UCSD-AML1 (cell line): ENCODE results near the gene SF3A2.

ENCODE experiments used
- DNase-seq: peaks from one replicate; lab custom pipeline; 2025; ENCODE audit not compliant: unreplicated experiment; lab: John Stamatoyannopoulos, UW

The SF3A2 gene

DNA sequence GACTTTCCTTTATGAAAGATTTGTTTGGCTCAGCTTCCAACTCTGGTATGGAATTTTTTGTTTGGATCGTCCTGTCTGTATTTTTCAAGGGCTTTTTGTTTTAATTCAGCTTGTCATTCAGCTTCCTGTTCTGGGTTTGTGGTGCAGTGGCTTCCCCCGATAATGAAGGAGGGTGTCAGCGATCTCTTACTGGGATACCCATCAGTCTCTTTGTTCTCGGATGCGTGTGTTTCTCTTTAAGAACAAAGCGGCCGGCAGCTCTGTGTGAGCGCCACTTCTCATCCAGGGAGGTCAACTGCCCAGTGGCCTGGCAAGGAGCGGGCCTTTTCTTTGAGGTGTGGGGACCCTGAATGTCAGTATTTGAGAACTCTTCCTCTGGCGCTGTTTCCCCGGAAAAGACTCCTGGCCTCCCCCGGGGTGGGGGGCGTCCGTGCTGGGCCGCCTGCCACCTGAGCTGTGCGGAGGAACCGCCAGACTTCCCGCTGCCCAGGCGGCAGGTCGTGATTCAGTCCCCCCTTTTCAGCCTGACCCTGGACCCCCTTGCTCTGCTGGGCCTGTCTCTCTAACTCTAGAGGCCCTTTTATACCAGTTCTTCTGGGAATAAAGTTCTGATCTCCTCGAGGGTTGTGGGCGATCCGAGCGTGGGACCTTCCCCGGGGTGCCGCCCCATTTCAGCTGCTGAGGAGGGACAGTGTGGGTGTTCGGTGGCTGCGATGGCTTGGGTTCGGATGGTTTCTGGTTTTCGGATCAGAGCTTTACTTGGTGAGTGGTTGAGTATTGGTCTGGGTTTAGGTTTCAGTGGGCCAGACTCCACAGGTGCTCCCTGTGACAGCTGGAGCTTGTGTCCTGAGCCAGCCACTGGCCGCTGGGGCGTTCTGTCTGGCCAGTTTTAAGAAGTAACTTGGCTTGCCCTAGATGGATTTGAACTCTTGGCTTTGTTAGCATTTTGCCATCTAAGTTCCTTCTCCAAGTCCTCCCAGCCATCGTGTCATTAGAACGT, 3.4 kb downstream of the SF3A2 start:
- peak; percentile 50 for DNase-seq

DNA sequence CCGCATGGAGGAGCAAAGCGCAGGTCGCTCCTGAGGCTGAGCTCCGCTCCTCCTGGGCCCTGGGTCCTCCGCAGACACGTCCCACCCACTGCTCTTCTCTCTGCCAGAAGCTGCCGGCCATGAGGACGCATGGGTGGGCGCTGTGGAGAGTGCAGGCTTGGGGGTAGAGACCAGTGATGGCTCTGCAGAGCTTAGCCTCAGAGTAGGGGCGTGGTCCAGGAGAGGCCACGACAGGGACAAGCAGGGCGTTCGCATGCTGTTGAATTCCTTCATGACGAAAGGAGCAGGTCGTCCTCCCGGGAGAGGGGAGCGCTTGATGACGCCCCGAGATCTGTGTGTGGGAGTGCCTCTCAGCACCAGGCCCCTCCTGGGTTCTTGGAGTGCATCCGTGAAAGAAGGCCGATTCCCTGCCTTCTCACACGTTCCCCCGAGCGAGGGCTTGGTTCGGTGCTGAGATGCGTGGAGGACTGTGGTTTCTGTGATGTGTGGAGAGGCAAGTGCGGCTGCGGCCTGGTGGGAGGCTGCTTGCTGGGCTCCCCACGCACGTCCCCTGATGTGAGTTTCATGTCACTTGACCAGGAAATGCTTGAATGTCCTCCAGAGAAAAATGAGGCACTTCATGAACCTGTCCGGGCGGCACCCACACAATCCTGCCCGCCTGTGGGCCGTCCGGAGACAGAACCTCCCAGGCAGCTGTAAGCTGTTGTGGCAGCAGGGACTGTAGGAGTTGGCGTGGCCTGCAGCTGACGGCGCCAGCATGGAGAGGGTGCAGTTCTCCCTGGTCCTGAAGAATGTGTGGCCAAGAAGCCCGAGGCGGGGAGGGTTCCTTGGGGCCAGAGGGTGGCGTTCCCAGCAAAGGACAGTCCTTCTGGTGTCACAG, 4.5 kb downstream of the SF3A2 start:
- DNase-seq: no peak

DNA sequence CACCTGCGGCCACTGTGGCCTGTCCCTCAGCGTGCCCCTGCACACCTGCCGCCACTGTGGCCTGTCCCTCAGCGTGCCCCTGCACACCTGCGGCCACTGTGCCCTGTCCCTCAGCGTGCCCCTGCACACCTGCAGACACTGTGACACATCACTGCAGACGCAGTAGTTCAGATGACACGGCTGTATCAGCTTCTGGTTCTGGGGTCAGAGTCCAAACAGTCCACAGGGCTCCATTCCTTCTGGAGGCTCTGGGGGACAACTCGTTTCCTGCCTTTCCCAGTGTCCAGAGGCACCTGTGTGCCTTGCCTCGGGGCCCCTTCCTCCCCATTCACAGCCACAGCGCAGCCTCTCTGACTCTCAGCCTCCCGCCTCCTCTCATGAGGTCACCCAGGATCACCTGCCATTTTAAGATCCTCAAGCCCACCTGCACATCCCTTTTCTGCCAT, 5.5 kb downstream of the SF3A2 start:
- DNase-seq: no peak

DNA sequence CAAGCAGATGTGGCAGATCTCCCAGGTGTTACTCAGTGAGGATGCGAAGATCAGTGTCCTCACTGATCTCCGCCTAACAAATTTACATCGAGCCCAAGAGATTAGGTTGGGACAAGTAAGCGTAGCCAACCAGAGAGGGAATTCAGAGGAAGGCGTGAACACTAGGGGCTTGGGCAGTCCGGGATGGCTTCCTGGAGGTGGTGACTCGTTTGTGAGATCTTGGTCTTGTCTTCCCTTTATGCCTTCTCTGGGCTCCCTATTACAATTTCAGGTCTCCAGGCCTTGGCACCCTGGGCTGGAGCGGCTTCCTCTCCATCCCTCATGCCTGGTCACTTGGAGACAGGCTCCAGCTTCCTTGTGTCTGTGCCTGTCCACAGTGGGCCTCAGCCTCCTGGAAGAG, 6.2 kb downstream of the SF3A2 start:
- DNase-seq: no peak

DNA sequence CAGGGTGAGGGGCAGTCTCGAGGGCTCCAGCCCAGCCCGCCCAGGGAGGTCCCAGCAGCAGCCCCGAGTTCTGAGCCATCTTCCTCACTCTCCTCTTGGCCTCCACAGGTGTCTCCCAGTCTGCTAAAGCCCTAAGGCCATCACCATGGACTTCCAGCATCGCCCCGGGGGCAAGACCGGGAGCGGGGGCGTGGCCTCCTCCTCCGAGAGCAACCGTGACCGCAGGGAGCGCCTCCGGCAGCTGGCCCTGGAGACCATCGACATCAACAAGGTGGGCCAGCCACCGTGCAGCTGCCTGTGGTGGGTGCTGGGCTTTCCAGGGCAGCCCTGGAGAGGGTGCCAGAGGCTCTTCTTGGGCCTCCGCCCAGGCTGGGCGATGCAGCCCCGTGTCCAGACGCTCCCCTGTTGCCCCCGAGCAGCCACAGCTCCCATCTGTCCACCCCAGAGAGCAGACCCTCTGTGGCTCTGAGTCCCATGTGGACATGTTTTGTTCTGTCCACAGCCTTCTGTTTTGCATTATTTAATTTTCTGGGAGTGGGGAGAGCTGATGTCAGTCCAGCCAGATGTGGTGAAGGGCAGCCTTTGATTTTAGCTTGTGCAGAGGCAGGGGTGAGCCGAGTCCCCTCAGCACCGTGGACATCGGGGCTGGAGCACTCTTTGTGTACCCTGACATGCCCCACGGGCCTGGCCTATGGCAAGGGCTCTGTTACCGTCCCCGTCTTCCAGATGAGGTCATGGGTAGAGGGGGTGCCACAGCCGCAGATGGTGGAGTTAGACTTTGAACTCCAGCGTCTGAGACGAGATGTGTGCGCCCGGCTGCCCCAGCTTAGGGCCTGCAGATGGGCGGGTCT, 6.9 kb downstream of the SF3A2 start:
- DNase-seq: no peak

DNA sequence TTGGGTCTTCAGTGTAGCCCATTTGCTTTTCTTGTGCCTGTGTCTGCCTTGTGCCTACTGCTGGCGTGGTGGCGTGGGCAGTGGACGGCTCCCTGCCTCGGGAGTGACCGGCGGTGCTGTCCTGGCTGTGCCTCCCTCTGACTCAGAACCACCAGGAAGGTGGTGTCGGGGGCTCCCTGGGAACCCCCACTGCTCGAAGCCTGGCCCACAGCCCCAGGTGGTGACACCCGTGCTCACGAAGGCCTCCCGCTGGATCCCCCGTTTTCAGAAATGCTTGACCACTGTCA, 7.4 kb downstream of the SF3A2 start:
- no peak for DNase-seq

DNA sequence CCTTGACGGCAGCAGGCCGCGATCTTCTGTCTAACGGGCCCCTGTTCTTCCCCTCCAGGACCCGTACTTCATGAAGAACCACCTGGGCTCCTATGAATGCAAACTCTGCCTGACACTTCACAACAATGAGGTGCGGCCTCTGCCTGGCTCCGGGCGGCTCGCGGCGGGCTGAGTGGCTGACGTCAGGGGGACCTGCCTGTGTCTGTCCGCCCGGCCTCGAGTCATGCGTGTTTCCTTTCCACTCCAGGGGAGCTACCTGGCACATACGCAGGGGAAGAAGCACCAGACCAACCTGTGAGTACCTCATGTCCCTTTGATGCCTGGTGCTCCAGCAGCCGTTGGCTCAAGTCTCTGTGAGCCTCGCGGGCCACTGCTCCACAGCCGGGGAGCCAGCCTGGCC, 7.9 kb downstream of the SF3A2 start:
- DNase-seq: no peak

DNA sequence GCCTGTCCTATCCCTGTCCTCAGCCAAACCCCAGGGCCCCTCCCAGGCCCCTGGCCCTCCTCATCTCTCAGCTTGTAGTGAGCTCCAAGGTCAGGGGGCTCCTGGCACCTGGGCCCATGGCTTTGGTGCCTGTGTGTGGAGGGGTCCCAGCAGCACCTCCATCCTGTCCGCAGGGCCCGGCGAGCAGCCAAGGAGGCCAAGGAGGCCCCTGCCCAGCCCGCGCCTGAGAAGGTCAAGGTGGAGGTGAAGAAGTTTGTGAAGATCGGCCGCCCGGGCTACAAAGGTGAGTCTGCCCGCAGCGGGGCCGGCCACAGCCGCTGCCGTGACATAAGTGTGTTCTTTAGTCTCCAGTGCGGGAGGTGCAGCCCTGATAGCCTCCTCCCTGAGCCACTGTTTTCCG, 8.6 kb downstream of the SF3A2 start:
- no peak for DNase-seq

DNA sequence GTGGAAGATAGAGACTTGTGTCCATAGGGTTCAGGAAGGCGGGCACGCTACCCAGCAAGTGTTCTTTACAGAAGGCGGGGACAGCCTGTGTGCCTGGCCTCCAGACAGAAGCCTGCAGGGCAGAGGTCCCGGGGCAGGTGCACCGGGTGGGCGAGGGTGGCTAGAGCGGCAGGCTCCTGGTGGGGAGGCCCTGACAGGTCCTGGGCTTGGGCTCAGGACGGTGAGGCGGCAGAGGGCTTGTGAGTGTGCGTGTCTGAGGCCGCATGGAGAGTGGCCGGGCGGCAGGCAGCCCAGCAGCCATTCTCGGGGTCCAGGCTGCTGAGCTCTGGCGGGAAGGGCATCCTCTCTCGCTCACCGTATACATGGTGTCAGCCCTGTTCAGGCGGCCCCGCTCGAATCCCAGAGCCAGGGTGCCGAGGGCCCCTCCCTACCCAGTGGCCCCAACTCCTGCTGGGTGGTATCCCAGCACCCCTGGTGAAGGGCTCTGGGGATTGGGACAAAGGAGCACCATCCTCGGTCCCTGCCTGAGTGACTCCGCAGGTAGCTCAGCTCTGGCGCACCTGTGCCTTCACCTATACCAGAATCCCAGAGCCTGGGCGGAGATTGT, 9.5 kb downstream of the SF3A2 start:
- no peak for DNase-seq

DNA sequence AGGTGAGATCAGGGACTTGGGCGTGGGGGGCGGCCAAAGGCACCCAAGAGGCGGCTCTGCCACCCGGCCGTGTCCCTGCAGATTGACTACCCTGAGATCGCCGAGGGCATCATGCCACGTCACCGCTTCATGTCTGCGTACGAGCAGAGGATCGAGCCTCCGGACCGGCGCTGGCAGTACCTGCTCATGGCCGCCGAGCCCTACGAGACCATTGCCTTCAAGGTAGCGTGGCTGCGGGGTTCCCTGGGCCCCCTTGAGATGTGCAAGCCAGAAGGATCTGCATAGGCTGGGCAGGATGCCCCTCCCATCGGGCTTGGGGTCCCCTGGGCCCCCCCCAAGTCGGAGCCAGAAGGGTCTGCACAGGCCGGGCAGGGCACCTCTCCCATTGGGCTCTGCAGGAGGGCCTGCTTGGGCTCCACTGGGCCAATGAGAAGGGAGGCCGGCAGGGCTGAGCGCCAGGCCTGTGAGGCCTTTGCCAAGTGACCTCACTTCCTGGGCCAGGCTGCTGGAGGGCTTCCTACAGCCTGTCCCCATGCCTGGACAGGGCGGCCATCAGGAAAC, 10.3 kb downstream of the SF3A2 start:
- DNase-seq: no peak

DNA sequence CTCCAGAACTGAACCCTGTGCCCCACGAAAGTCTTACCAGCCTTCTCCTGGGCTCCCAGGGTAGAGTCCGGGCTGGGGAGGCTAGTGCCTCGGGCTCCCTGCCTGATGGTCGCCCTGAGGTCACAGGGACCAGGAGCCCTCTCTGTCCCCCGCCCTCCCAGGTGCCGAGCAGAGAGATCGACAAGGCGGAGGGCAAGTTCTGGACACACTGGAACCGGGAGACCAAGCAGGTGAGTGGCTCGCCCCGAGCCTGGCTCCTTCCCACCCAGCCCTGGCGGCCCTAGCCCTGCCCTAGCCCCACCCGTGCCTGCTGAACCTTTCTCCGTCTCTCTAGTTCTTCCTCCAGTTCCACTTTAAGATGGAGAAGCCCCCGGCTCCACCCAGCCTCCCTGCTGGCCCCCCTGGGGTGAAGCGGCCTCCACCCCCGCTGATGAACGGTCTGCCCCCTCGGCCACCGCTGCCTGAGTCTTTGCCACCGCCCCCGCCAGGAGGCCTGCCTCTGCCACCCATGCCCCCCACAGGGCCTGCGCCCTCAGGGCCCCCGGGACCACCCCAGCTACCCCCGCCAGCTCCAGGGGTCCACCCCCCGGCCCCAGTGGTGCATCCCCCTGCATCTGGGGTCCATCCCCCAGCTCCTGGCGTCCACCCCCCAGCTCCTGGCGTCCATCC, 10.9 kb downstream of the SF3A2 start:
- no peak for DNase-seq

DNA sequence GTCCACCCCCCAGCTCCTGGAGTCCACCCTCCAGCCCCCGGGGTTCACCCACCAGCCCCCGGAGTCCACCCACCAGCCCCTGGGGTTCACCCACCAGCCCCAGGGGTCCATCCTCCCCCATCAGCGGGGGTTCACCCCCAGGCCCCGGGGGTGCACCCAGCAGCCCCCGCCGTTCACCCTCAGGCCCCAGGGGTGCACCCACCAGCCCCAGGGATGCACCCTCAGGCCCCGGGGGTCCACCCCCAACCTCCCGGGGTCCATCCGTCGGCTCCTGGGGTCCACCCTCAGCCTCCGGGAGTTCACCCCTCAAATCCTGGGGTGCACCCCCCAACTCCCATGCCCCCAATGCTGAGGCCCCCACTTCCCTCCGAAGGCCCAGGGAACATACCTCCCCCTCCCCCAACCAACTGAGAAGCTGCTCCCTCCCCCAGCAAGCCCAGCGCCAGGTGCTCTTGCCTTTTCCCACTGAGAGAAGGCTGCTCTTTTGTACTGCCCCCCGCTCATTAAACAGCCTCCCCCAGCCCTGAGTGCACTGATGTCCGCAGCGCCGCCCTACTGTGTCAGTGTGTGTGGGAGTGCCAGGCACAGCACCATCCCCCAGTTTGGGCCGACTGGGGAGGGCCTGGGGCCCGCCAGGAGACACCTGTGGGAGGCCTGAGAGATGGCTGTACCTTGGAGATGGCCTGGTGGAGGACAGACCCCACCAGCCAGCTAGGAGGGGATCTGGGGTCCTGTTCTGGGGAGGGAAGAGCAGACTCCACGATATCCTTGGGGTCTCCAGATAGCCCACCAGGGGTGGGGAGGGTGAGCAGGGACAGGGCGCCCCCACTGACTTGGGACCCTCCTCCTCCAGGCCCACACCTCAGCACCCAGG, 11.7 kb downstream of the SF3A2 start:
- DNase-seq: no peak

DNA sequence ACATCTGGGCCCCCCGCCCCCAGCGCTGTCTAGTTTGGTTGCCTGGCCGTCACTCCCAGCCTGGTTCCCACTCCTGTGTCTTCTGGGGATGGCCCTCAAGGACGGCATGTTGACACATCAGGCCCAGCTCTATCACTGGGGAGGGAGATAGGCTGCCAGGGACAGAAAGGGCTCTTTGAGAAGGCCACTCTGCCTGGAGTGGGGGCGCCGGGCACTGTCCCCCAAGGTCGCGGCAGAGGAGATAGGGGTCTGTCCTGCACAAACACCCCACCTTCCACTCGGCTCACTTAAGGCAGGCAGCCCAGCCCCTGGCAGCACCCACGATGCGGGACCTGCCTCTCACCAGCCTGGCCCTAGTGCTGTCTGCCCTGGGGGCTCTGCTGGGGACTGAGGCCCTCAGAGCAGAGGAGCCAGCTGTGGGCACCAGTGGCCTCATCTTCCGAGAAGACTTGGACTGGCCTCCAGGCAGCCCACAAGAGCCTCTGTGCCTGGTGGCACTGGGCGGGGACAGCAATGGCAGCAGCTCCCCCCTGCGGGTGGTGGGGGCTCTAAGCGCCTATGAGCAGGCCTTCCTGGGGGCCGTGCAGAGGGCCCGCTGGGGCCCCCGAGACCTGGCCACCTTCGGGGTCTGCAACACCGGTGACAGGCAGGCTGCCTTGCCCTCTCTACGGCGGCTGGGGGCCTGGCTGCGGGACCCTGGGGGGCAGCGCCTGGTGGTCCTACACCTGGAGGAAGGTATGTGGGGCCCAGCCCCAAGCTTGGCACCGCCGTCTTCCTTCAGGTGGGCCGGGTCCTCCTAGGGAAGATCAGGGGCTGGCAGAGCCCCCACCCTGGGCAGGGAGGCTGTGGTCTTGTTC, 12.6 kb downstream of the SF3A2 start, which contains the start of gene AMH:
Gene AMH, plus strand, starts transcription at position 314 of the 857 bp plus-strand sequence. Its CDS starts 10 bp downstream, at position 324.
- DNase-seq: no peak

DNA sequence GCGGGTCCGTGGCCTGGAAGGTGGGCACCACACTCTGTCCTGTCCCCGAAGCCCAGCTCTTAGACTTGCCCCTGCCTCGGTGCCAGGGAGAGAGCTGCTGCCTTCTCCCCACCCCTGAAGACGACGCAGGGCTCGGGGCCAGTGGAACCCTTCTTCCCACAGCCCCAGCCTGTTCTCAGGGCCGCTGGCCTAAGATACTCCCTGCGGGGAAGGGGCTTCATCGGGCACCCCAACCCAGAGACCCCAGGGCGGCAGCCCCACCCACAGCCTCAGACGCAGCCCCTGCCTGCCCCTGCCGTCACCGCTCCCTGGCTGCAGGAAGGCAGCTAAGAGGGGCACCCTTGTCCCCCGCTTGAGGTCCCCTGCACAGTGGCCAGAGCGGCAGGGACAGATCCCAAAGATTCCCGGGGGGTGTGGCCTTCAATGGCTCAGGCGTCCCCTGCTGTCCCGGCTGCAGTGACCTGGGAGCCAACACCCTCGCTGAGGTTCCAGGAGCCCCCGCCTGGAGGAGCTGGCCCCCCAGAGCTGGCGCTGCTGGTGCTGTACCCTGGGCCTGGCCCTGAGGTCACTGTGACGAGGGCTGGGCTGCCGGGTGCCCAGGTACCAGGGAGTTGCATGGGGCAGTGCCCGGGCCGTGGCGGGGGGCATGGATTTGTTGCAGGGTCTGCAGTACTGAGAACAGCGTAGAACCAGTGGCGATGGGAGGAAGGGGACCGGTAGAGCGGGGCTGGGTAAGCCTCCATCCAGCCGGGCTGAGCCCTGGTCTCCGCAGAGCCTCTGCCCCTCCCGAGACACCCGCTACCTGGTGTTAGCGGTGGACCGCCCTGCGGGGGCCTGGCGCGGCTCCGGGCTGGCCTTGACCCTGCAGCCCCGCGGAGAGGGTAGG, 13.5 kb downstream of the SF3A2 start:
- no peak for DNase-seq

DNA sequence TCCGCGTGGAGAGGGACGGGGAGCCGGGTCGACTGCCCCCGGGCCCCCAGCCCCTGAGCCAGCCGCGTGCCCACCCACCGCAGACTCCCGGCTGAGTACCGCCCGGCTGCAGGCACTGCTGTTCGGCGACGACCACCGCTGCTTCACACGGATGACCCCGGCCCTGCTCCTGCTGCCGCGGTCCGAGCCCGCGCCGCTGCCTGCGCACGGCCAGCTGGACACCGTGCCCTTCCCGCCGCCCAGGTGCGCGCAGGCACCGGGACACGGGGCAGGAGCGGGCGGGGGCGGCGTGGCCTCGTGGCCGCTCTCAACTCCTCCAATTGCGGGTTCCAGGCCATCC, 14.1 kb downstream of the SF3A2 start:
- no peak for DNase-seq

DNA sequence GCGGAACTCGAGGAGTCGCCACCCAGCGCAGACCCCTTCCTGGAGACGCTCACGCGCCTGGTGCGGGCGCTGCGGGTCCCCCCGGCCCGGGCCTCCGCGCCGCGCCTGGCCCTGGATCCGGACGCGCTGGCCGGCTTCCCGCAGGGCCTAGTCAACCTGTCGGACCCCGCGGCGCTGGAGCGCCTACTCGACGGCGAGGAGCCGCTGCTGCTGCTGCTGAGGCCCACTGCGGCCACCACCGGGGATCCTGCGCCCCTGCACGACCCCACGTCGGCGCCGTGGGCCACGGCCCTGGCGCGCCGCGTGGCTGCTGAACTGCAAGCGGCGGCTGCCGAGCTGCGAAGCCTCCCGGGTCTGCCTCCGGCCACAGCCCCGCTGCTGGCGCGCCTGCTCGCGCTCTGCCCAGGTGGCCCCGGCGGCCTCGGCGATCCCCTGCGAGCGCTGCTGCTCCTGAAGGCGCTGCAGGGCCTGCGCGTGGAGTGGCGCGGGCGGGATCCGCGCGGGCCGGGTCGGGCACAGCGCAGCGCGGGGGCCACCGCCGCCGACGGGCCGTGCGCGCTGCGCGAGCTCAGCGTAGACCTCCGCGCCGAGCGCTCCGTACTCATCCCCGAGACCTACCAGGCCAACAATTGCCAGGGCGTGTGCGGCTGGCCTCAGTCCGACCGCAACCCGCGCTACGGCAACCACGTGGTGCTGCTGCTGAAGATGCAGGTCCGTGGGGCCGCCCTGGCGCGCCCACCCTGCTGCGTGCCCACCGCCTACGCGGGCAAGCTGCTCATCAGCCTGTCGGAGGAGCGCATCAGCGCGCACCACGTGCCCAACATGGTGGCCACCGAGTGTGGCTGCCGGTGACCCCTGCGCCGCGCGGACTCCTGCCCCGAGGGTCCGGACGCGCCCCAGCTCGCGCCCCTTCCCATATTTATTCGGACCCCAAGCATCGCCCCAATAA, 14.8 kb downstream of the SF3A2 start:
- DNase-seq: no peak
